Measurements from ENCODE around the gene H2AZ1. TPM values are rescaled to one million over a fixed set of nuclear protein-coding genes. Genes with fewer than 3 reads are reported as not detected.

H2AZ1 gene
- total and polyA plus RNA-seq, 4 experiments from 2014 or later, result 146 to 521 (median 258) TPM

DNA sequence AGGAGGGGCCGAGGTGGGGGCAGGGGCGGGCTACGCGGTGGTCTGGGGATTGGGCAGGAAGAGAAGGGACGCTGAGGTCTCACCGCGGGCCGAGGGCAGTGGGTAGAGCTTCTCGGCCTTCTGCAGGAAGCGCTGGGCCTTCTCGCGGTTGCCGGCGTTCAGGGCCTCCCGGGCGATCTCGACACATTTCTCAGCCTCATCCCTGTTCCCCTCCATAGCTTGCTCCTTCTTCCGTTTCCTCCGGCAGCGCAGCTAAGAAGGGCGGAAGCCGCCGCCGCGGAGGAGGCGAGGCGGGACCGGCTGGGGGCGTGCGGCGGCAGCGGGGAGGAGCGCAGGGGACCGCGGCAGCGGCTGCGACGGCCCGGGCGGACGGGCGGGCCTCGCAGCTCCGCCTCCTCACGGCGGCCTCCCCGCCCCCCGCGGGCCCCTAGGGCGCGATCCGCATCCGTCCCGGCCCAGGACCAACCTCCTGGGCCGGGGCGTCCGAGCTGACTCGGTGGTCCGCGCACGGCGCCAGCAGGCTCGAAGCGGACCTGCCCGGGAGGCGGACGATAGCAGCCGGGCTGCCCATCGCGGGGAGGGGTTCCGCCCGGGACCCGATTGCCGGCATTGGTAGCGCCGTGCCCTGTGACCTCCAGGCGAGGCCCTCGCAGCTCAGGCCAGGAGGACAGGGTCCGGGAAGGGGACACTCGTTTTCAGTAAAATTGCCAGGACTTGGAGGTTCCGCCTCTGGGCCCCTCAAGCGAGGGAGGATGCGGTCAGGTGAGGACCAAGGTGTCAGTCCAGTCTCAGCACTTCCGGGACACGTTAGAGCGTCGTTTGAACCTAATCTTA is 3.5 kb downstream of the H2AZ1 start, which contains the start of gene DNAJB14:
Gene DNAJB14 (minus strand): TSS at position 263 of the 834 bp plus-strand sequence. CDS start 47 bp downstream, at position 216.
- no peaks in the 10 kb centered on the region for H3K9me3 ChIP-seq (ENCODE audit: control insufficient read depth in 1 of 2, low read length in 2 of 2)
- Mint-ChIP-seq H3K4me1 (peaks cover 43 to 53% (median 49%) of the 10 kb centered on the region in 4 donors), H3K9me3 (no peaks in the 10 kb centered on the region), H3K27ac (peak within 1 kb of the TSS in 6 of 7 donors; percentile 97 to 99 (median 99)), H3K27me3 (no peaks in the 10 kb centered on the region), H3K36me3 (peaks cover 20 to 24% of the 10 kb centered on the region in 2 donors), H3K4me3 (peak within 1 kb of the TSS; percentile 98 to 100 (median 100))
- peak; percentile 81 to 86 (median 85) for DNase-seq
- H3K36me3 ChIP-seq (ENCODE audit: insufficient read depth, low read length), result peaks cover 8% of the 10 kb centered on the region
- H3K27me3 ChIP-seq (ENCODE audit: insufficient read depth, low read length), result no peaks in the 10 kb centered on the region
- H3K4me1 ChIP-seq (ENCODE audit: insufficient read depth, low read length), result peaks cover 68% of the 10 kb centered on the region
- intact Hi-C loops (cut with micrococcal nuclease), result loop anchor here (2.0 to 5.0 kb wide), 2 partner anchors 1686 to 1804 kb away; partner anchors contain the start of genes RAP1GDS1 and STPG2
- ChIA-PET POLR2A (ENCODE audit: partially characterized antibody) (interaction anchor here (0.6 to 3.9 kb wide), 31 partner anchors 10 to 1803 kb away, joined by 3 to 118 read pairs (median 5); partner anchors contain the start of genes ADH5, DAPP1, LAMTOR3 and METAP1), CTCF (ENCODE audit: partially characterized antibody) (interaction anchor here (0.7 to 3.8 kb wide), 17 partner anchors 15 to 1018 kb away, joined by 3 to 50 read pairs (median 7); partner anchors contain the start of genes DAPP1, EIF4E, LAMTOR3 and METAP1)
- peak within 1 kb of the TSS; percentile 86 for H3K27ac ChIP-seq (ENCODE audit: low read depth, low read length)
- H3K4me3 ChIP-seq (ENCODE audit: low read length in 2 of 2), result peak within 1 kb of the TSS; percentile 72 to 78

GRCh38 chr4:99945718-99946355 is 4.2 kb downstream of the H2AZ1 start:
- H3K27me3 Mint-ChIP-seq, result no peaks in the 10 kb centered on the region
- Histone ChIP-seq H3K4me3 (ENCODE audit: low read length in 2 of 2) (peak overlapping the region; percentile 62 to 78), H3K4me1 (ENCODE audit: insufficient read depth, low read length) (peaks cover 67% of the 10 kb centered on the region), H3K36me3 (ENCODE audit: insufficient read depth, low read length) (peaks cover 8% of the 10 kb centered on the region), H3K27ac (ENCODE audit: low read depth, low read length) (peak overlapping the region; percentile 86), H3K9me3 (ENCODE audit: control insufficient read depth in 1 of 2, low read length in 2 of 2) (no peaks in the 10 kb centered on the region), H3K27me3 (ENCODE audit: insufficient read depth, low read length) (no peaks in the 10 kb centered on the region)
- H3K4me3 Mint-ChIP-seq, result peak overlapping the region; percentile 98 to 100 (median 100)
- no peak for DNase-seq
- ChIA-PET POLR2A (ENCODE audit: partially characterized antibody) (interaction anchor here (0.6 to 3.9 kb wide), 25 partner anchors 9 to 1802 kb away, joined by 3 to 118 read pairs (median 7); partner anchors contain the start of genes ADH5, DAPP1, LAMTOR3 and METAP1), CTCF (ENCODE audit: partially characterized antibody) (interaction anchor here (1.0 to 3.8 kb wide), 9 partner anchors 19 to 138 kb away, joined by 3 to 50 read pairs (median 8); partner anchors contain the start of genes DAPP1 and LAMTOR3)
- no peaks in the 10 kb centered on the region for H3K9me3 Mint-ChIP-seq
- H3K36me3 Mint-ChIP-seq, result peaks cover 20 to 27% of the 10 kb centered on the region in 2 donors
- peak overlapping the region in 6 of 7 donors; percentile 97 to 99 (median 99) for H3K27ac Mint-ChIP-seq
- peaks cover 49 to 60% (median 55%) of the 10 kb centered on the region in 4 donors for H3K4me1 Mint-ChIP-seq
- intact Hi-C loops (cut with micrococcal nuclease), result loop anchor here (2.0 to 5.0 kb wide), 2 partner anchors 1685 to 1804 kb away; partner anchors contain the start of genes RAP1GDS1 and STPG2

GRCh38 chr4:99943904-99944437 is 6.1 kb downstream of the H2AZ1 start:
- Mint-ChIP-seq H3K27ac (peak overlapping the region in 5 of 7 donors; percentile 37 to 84 (median 42)), H3K4me1 (peaks cover 55 to 68% (median 61%) of the 10 kb centered on the region in 4 donors), H3K36me3 (peaks cover 24 to 32% of the 10 kb centered on the region in 2 donors), H3K27me3 (no peaks in the 10 kb centered on the region), H3K9me3 (no peaks in the 10 kb centered on the region), H3K4me3 (peak overlapping the region; percentile 37 to 100 (median 88))
- Histone ChIP-seq H3K36me3 (ENCODE audit: insufficient read depth, low read length) (peaks cover 8% of the 10 kb centered on the region), H3K27me3 (ENCODE audit: insufficient read depth, low read length) (no peaks in the 10 kb centered on the region), H3K9me3 (ENCODE audit: control insufficient read depth in 1 of 2, low read length in 2 of 2) (no peaks in the 10 kb centered on the region), H3K4me1 (ENCODE audit: insufficient read depth, low read length) (peaks cover 69% of the 10 kb centered on the region), H3K4me3 (ENCODE audit: low read length in 2 of 2) (peak overlapping the region in 1 of 2 donors; percentile 14), H3K27ac (ENCODE audit: low read depth, low read length) (no peak overlapping the region)
- POLR2A ChIA-PET (ENCODE audit: partially characterized antibody), result interaction anchor here (1.0 kb wide), 1 partner anchor 163 kb away, joined by 3 read pairs; no protein-coding TSS in a partner anchor
- CTCF ChIA-PET (ENCODE audit: partially characterized antibody), result interaction anchor here (1.1 to 2.0 kb wide), 2 partner anchors 133 to 136 kb away, joined by 3 to 5 read pairs; no protein-coding TSS in a partner anchor
- DNase-seq, result no peak
- intact Hi-C loops (cut with micrococcal nuclease), result no loop called here

GRCh38 chr4:99938243-99938753 is 11.8 kb downstream of the H2AZ1 start:
- peak overlapping the region in 2 of 8 donors; percentile 3 to 19 for H3K4me3 Mint-ChIP-seq
- Histone ChIP-seq H3K27me3 (ENCODE audit: insufficient read depth, low read length) (no peaks in the 10 kb centered on the region), H3K4me1 (ENCODE audit: insufficient read depth, low read length) (peaks cover 29% of the 10 kb centered on the region), H3K27ac (ENCODE audit: low read depth, low read length) (no peak overlapping the region), H3K4me3 (ENCODE audit: low read length in 2 of 2) (no peak overlapping the region), H3K9me3 (ENCODE audit: control insufficient read depth in 1 of 2, low read length in 2 of 2) (no peaks in the 10 kb centered on the region), H3K36me3 (ENCODE audit: insufficient read depth, low read length) (no peaks in the 10 kb centered on the region)
- ChIA-PET CTCF (ENCODE audit: partially characterized antibody) (no interaction called here), POLR2A (ENCODE audit: partially characterized antibody) (no interaction called here)
- peaks cover 0 to 16% (median 8%) of the 10 kb centered on the region in 8 donors for H3K9me3 Mint-ChIP-seq
- DNase-seq, result no peak
- H3K4me1 Mint-ChIP-seq, result peaks cover 28 to 52% (median 41%) of the 10 kb centered on the region in 4 donors
- no peaks in the 10 kb centered on the region for H3K27me3 Mint-ChIP-seq
- H3K36me3 Mint-ChIP-seq, result peaks cover 35 to 42% of the 10 kb centered on the region in 2 donors
- intact Hi-C loops (cut with micrococcal nuclease), result no loop called here
- H3K27ac Mint-ChIP-seq, result peak overlapping the region in 2 of 7 donors; percentile 1 to 70

- Histone ChIP-seq H3K4me3 (ENCODE audit: low read length in 2 of 2) (no peak overlapping the region), H3K36me3 (ENCODE audit: insufficient read depth, low read length) (no peaks in the 10 kb centered on the region), H3K9me3 (ENCODE audit: control insufficient read depth in 1 of 2, low read length in 2 of 2) (no peaks in the 10 kb centered on the region), H3K4me1 (ENCODE audit: insufficient read depth, low read length) (peaks cover 30% of the 10 kb centered on the region), H3K27ac (ENCODE audit: low read depth, low read length) (no peak overlapping the region), H3K27me3 (ENCODE audit: insufficient read depth, low read length) (no peaks in the 10 kb centered on the region)
- CTCF ChIA-PET (ENCODE audit: partially characterized antibody), result no interaction called here
- intact Hi-C loops (cut with micrococcal nuclease), result no loop called here
- H3K27me3 Mint-ChIP-seq, result no peaks in the 10 kb centered on the region
- peaks cover 42 to 46% of the 10 kb centered on the region in 2 donors for H3K36me3 Mint-ChIP-seq
- H3K9me3 Mint-ChIP-seq, result peaks cover 0 to 16% (median 8%) of the 10 kb centered on the region in 8 donors
- H3K4me1 Mint-ChIP-seq, result peaks cover 29 to 61% (median 46%) of the 10 kb centered on the region in 4 donors
- DNase-seq, result no peak
- POLR2A ChIA-PET (ENCODE audit: partially characterized antibody), result no interaction called here
- H3K4me3 Mint-ChIP-seq, result peak overlapping the region in 2 of 8 donors; percentile 5 to 48
- H3K27ac Mint-ChIP-seq, result peak overlapping the region in 2 of 7 donors; percentile 21 to 65
Observed at GRCh38 chr4:99934891-99935290, 15.2 kb downstream of the H2AZ1 start.

DNA sequence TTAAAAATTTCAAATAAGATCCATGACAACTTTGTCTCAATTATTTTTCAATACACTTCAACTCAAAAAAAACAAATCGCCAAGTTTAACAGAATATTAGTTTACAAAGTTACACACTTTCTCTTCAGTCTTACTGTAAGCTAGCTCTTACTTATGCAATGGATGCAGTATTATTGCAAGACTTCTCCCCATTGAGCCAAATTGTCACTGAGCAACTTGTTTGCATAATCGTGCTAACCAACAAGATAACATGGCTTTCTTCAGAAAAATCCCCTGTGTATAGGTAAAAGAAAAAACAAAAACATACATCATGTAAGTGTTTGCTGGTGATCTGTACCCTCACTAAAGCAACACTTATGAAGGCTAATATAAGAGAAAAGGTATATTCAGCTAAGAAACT is 22.5 kb downstream of the H2AZ1 start:
- no peak for DNase-seq
- CTCF ChIA-PET (ENCODE audit: partially characterized antibody), result interaction anchor here (1.5 to 1.8 kb wide), 4 partner anchors 19 to 120 kb away, joined by 4 to 7 read pairs (median 6); partner anchors contain the start of gene DNAJB14
- Histone ChIP-seq H3K4me3 (ENCODE audit: low read length in 2 of 2) (no peak overlapping the region), H3K27me3 (ENCODE audit: insufficient read depth, low read length) (no peaks in the 10 kb centered on the region), H3K4me1 (ENCODE audit: insufficient read depth, low read length) (peaks cover 31% of the 10 kb centered on the region), H3K36me3 (ENCODE audit: insufficient read depth, low read length) (peaks cover 8% of the 10 kb centered on the region), H3K27ac (ENCODE audit: low read depth, low read length) (no peak overlapping the region), H3K9me3 (ENCODE audit: control insufficient read depth in 1 of 2, low read length in 2 of 2) (no peaks in the 10 kb centered on the region)
- intact Hi-C loops (cut with micrococcal nuclease), result no loop called here
- Mint-ChIP-seq H3K36me3 (peaks cover 32 to 40% of the 10 kb centered on the region in 2 donors), H3K27me3 (no peaks in the 10 kb centered on the region), H3K4me3 (no peak overlapping the region), H3K9me3 (no peaks in the 10 kb centered on the region), H3K27ac (peak overlapping the region in 2 of 7 donors; percentile 13 to 18), H3K4me1 (peaks cover 24 to 48% (median 35%) of the 10 kb centered on the region in 4 donors)
- POLR2A ChIA-PET (ENCODE audit: partially characterized antibody), result interaction anchor here (0.6 to 5.4 kb wide), 2 partner anchors 12 to 20 kb away, joined by 3 to 25 read pairs; partner anchors contain the start of gene DNAJB14
